ENCODE measurements around the gene GPR173.

GPR173 gene

DNA sequence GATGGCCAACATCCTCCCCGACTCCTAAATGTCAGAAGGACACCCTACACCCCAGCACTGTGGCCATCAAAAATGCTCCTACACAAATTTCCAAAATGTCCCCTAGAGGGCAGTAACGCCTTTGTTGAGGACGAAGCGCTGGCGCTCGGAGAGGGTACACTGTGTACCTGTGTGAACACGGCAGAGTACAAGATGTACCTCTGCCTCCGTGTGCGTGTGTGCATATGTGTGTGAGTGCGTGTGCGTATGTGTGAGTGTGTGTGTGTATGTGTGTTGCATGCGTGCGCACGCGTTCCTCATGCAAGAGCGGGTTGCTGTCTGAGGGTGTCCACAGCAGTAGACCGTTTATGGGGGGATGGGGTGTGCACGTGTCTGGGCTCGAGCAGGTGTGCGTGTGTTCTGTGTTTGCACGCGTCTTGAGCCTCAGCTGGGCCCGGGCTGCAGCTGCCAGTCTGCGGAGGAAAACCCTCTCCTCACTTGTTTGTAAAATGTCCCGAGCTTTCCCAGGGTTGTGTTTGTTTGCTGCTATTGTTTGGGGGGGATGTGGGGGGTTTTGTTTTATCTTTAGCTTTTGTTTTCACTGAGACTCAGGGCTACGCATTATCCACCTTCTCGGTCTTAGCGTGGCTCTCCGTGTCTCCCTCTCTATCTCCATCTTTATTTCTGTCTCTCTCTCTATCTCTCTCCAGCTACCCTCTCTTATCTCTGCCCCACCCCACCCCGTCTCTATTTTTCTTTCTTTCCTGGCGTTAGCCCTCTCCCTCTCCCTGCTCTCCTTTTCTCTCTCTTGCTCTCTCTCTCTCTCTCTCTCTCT, 23.2 kb downstream of the GPR173 start:
- DNase-seq (ENCODE audit: low read depth) = no peak

GRCh38 chrX:53072418-53073114, 24.0 kb downstream of the GPR173 start:
- no peak for DNase-seq (ENCODE audit: low read depth)

- DNase-seq (ENCODE audit: low read depth) = no peak
These were observed 24.6 kb downstream of the GPR173 start for GRCh38 chrX:53073115-53073586.

DNA sequence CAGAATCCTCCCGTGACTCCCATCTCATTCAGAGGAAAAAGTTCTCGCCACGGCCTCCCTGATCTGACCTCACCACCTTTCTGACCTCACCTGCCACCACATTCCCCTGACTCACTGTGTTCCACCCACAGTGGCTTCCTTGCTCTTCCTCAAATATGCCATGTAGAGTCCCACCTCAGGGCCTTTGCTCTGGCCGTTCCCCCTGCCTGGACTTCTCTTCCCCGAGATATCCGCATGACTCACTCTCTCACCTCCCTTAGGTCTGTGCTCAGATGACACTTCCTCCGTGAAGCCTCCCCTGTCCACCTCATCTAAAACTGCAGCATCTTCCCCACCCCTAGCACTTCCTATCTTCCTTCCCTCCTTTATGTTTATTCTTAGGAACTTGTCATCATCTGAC, 26.4 kb downstream of the GPR173 start:
- no peak for DNase-seq (ENCODE audit: low read depth)

- no peak for DNase-seq (ENCODE audit: low read depth)
These were observed 28.1 kb downstream of the GPR173 start for GRCh38 chrX:53076671-53077070.

GRCh38 chrX:53077207-53078197, 28.9 kb downstream of the GPR173 start:
- DNase-seq (ENCODE audit: low read depth) = no peak

GRCh38 chrX:53078943-53079342, 30.4 kb downstream of the GPR173 start:
- no peak for DNase-seq (ENCODE audit: low read depth)

GRCh38 chrX:53080628-53081580, 32.3 kb downstream of the GPR173 start:
- DNase-seq (ENCODE audit: low read depth) = no peak

- DNase-seq (ENCODE audit: low read depth) = peak; percentile 87
These were observed 33.6 kb downstream of the GPR173 start, which contains the start of gene TSPYL2 for GRCh38 chrX:53081925-53082772. TSS of gene TSPYL2 (plus strand) at chrX:53082367. CDS start at chrX:53082499, 132 bp downstream.

GRCh38 chrX:53082773-53083616, 34.4 kb downstream of the GPR173 start:
- no peak for DNase-seq (ENCODE audit: low read depth)

DNA sequence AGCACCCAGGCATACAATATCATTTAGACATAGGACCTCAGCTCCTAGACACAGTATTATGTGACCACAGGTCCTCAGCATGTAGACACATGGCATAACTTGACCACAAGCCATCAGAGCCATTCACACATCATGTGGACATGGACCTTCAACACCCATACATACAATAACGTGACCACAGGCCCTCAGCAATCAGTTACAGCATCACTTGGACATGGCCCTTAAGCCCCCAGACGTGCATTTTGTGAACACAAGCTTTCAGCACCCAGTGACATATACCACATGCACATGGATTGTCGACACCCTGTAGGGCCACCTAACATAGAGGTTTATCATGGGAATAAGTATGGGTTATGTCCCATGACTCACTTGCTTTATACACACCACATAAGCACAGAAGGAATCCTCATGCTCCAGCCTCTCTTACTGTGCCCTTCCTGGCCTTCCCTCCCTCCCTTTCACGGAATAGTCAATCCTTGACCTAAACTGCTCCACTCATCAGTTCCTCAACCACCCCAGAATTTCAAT, 35.5 kb downstream of the GPR173 start:
- DNase-seq (ENCODE audit: low read depth) = no peak

GRCh38 chrX:53084863-53085262, 36.3 kb downstream of the GPR173 start:
- no peak for DNase-seq (ENCODE audit: low read depth)

DNA sequence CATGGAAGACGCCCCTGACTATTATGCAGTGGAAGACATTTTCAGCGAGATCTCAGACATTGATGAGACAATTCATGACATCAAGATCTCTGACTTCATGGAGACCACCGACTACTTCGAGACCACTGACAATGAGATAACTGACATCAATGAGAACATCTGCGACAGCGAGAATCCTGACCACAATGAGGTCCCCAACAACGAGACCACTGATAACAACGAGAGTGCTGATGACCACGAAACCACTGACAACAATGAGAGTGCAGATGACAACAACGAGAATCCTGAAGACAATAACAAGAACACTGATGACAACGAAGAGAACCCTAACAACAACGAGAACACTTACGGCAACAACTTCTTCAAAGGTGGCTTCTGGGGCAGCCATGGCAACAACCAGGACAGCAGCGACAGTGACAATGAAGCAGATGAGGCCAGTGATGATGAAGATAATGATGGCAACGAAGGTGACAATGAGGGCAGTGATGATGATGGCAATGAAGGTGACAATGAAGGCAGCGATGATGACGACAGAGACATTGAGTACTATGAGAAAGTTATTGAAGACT, 37.2 kb downstream of the GPR173 start:
- no peak for DNase-seq (ENCODE audit: low read depth)

GRCh38 chrX:53086464-53086863, 37.9 kb downstream of the GPR173 start:
- no peak for DNase-seq (ENCODE audit: low read depth)

DNA sequence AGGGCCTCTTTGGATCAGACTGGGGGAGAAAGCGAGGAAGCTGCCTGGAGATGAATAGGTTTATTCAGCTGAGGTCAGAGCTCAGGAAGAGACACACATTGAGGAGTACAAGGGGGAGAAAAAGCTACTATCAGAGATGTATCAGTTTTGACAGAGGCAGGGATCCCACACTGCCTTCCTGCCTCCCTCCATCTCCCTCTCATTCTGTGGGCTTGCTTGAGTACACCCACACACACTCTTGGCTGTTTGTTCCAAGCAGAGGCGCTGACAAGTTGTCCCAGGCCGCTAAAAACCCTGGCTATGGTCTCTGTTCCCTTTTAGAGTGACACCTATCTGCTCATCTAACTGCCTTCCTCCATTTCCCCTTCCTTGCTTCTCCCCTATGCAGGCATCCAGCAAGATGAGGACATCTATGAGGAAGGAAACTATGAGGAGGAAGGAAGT, 38.8 kb downstream of the GPR173 start:
- DNase-seq (ENCODE audit: low read depth) = no peak

GRCh38 chrX:53088136-53088974, 39.8 kb downstream of the GPR173 start:
- DNase-seq (ENCODE audit: low read depth) = no peak

- no peak for DNase-seq (ENCODE audit: low read depth)
These were observed 40.7 kb downstream of the GPR173 start for GRCh38 chrX:53089224-53089842.

All from GM04503 (cell line).